K562 (cell line): Measurements from ENCODE around the gene GMEB2. TPM values are rescaled to one million over a fixed set of nuclear protein-coding genes. Genes with fewer than 3 reads are reported as not detected.

ENCODE experiments used
- ARHGAP35 ChIP-seq: fragments of 450-650 bp; IDR thresholded peaks from 2 replicates; pipeline ENCODE4 v1.6.1; 2018; ENCODE audit not compliant: partially characterized antibody
- ATF7 ChIP-seq: fragments of 450-650 bp; IDR thresholded peaks from 2 replicates; pipeline ENCODE4 v1.7.1; 2014; ENCODE audit warnings: mild to moderate bottlenecking, moderate library complexity
- CBFB ChIP-seq: sonication (generic); formaldehyde crosslinking; IDR thresholded peaks from 2 replicates; pipeline ENCODE4 v1.4.0; 2020; ENCODE audit warnings: mild to moderate bottlenecking, missing genetic modification reagents
- CTBP1 ChIP-seq: fragments of 450-650 bp; IDR thresholded peaks from 2 replicates; pipeline ENCODE4 v1.6.1; 2016; ENCODE audit warnings: borderline replicate concordance
- HDAC6 ChIP-seq: IDR thresholded peaks from 2 replicates; pipeline ENCODE4 v1.6.1; 2012; ENCODE audit warnings: low read depth, mild to moderate bottlenecking, control low read depth, inconsistent platforms, low read length, moderate library complexity
- ILF3 ChIP-seq: fragments of 450-650 bp; IDR thresholded peaks from 2 replicates; pipeline ENCODE4 v1.6.1; 2018; ENCODE audit warnings: antibody characterized with exemption, mild to moderate bottlenecking, moderate library complexity, borderline replicate concordance
- MAFK ChIP-seq: IDR thresholded peaks from 2 replicates; pipeline ENCODE4 v1.6.1; 2011; ENCODE audit warnings: low read length, improper control_type of control experiment
- MCM2 ChIP-seq: fragments of 450-650 bp; IDR thresholded peaks from 2 replicates; pipeline ENCODE4 v1.6.1; 2017; ENCODE audit warnings: low read depth, mild to moderate bottlenecking
- MTF1 ChIP-seq: fragments of 250-450 bp; sonication (Bioruptor Pico); IDR thresholded peaks from 2 replicates; pipeline ENCODE4 v1.9.0; 2021; ENCODE audit warnings: moderate library complexity, mild to moderate bottlenecking, inconsistent platforms, borderline replicate concordance
- NFYB ChIP-seq: IDR thresholded peaks from 2 replicates; pipeline ENCODE4 v1.6.1; 2011; ENCODE audit warnings: mild to moderate bottlenecking, moderate library complexity; ENCODE audit not compliant: insufficient read length; ENCODE audit errors: extremely low read depth
- ZNF644 ChIP-seq: fragments of 200-800 bp; sonication (Bioruptor generic); IDR thresholded peaks from 2 replicates; pipeline ENCODE4 v1.6.1; 2016; ENCODE audit warnings: low read depth, missing genetic modification characterization, missing compliant biosample characterization
- ZNF717 ChIP-seq: fragments of 250-450 bp; sonication (Bioruptor Pico); IDR thresholded peaks from 2 replicates; pipeline ENCODE4 v1.5.0; 2021
- ZNF766 ChIP-seq: fragments of 200-800 bp; sonication (Bioruptor generic); conservative IDR thresholded peaks from 2 replicates; pipeline ENCODE4 v1.6.1; 2016; ENCODE audit warnings: missing genetic modification characterization, missing compliant biosample characterization
- polyA plus RNA-seq, 8 experiments: library from polyadenylated mRNA; depleted of rRNA in 4 of 8; stranded (reverse) in 5 of 8; unstranded in 3 of 8; fragments of >200 nt; fragmentation: Nextera tagmentation in 2 of 8; fragmentation: Illumina TruSeq in 1 of 8; extraction: Ambion mirVana in 2 of 8; extraction: Trizol in 1 of 8; gene quantifications; 2 replicates each; pipeline versions ENCODE4 v1.2.1 to v1.2.3, GENCODE V29; 2011 to 2014; ENCODE audit warnings: inconsistent platforms in 1 of 8, missing spikeins in 1 of 8
- total RNA-seq, 7 experiments: library from RNA; depleted of rRNA in 6 of 7; stranded (reverse); fragments of >200 nt in 6 of 7; fragmentation: Illumina TruSeq in 2 of 7; extraction: Trizol in 2 of 7; gene quantifications; 2 replicates each; pipeline versions ENCODE4 v1.2.1 to v1.2.3, GENCODE V29; 2011 to 2021; ENCODE audit warnings: low replicate concordance in 1 of 7
- TF ChIP-seq, protein P1 (sequence below): fragments of 250-450 bp; sonication (Bioruptor Pico); IDR thresholded peaks from 2 replicates; pipeline ENCODE4 v1.8.0; 2022; ENCODE audit warnings: moderate library complexity, mild to moderate bottlenecking, inconsistent platforms
- TF ChIP-seq, protein P2 (sequence below): sonication (generic); IDR thresholded peaks from 2 replicates; pipeline ENCODE4 v1.6.1; 2016
- TF ChIP-seq, protein P3 (sequence below): sonication (generic); formaldehyde crosslinking; IDR thresholded peaks from 2 replicates; pipeline ENCODE4 v1.8.0; 2022; ENCODE audit warnings: missing genetic modification reagents, mild to moderate bottlenecking, borderline replicate concordance
- TF ChIP-seq, protein P4 (sequence below): fragments of 250-450 bp; sonication (Bioruptor Pico); IDR thresholded peaks from 2 replicates; pipeline ENCODE4 v1.5.1; 2021; ENCODE audit warnings: mild to moderate bottlenecking
- TF ChIP-seq, protein P5 (sequence below): fragments of 250-450 bp; sonication (Bioruptor Pico); IDR thresholded peaks from 2 replicates; pipeline ENCODE4 v1.4.0; 2020
- TF ChIP-seq, protein P6 (sequence below): IDR thresholded peaks from 2 replicates; pipeline ENCODE4 v1.6.1; 2016; ENCODE audit warnings: missing genetic modification characterization, missing compliant biosample characterization

GMEB2 gene
- total and polyA plus RNA-seq, 9 of the 15 experiments (the other 6 are each of a cell fraction or from before 2014, with no cell fraction given), result 0.03 to 13.9 (median 6.3) TPM

DNA sequence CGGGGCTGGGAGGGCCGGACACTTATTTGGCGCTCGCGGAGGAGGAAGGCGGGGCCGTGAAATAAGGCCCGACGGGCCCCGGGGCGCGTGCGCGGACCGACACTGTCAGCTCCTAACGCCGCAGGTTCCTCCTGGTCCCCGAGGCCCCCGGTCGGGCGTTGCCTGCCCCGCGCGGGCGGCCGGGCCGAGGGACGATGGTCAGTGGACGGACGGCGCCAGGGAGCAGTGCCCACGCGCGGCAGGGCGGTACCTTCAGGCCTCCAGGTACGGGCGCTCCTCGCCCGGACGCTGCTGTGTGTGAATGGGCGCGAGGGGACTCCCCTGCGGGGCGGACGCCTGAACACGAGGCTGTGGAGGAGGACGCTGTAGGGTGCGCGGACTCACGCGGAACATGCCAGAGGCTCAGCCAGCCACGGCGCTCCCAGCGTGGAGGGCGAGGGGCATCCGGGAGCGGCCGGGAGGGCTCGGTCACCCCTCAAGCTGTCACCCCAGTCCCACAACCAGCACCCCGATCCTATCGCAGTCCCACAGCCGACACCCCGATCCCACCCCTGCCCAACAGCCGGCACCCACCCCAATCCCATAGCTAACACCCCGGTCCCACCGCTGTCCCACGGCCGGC, 339 bp upstream of the GMEB2 start (continued):
- TF ChIP-seq NFYB (no peak), CTBP1 (peak; percentile 80), HDAC6 (no peak), CBFB (peak; percentile 82; the same call in 1 of the 2 replicates), ILF3 (no peak), ATF7 (peak; percentile 65), ARHGAP35 (no peak), ZNF717 (CRISPR knock-in tag) (no peak), MCM2 (no peak), ZNF644 (tag) (no peak), ZNF766 (no peak), MTF1 (no peak), MAFK (no peak)
- TF ChIP-seq, protein P1, sequence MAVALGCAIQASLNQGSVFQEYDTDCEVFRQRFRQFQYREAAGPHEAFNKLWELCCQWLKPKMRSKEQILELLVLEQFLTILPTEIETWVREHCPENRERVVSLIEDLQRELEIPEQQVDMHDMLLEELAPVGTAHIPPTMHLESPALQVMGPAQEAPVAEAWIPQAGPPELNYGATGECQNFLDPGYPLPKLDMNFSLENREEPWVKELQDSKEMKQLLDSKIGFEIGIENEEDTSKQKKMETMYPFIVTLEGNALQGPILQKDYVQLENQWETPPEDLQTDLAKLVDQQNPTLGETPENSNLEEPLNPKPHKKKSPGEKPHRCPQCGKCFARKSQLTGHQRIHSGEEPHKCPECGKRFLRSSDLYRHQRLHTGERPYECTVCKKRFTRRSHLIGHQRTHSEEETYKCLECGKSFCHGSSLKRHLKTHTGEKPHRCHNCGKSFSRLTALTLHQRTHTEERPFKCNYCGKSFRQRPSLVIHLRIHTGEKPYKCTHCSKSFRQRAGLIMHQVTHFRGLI (CRISPR knock-in tag), result no peak
- TF ChIP-seq, protein P2, sequence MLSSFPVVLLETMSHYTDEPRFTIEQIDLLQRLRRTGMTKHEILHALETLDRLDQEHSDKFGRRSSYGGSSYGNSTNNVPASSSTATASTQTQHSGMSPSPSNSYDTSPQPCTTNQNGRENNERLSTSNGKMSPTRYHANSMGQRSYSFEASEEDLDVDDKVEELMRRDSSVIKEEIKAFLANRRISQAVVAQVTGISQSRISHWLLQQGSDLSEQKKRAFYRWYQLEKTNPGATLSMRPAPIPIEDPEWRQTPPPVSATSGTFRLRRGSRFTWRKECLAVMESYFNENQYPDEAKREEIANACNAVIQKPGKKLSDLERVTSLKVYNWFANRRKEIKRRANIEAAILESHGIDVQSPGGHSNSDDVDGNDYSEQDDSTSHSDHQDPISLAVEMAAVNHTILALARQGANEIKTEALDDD, result no peak
- TF ChIP-seq, protein P3, sequence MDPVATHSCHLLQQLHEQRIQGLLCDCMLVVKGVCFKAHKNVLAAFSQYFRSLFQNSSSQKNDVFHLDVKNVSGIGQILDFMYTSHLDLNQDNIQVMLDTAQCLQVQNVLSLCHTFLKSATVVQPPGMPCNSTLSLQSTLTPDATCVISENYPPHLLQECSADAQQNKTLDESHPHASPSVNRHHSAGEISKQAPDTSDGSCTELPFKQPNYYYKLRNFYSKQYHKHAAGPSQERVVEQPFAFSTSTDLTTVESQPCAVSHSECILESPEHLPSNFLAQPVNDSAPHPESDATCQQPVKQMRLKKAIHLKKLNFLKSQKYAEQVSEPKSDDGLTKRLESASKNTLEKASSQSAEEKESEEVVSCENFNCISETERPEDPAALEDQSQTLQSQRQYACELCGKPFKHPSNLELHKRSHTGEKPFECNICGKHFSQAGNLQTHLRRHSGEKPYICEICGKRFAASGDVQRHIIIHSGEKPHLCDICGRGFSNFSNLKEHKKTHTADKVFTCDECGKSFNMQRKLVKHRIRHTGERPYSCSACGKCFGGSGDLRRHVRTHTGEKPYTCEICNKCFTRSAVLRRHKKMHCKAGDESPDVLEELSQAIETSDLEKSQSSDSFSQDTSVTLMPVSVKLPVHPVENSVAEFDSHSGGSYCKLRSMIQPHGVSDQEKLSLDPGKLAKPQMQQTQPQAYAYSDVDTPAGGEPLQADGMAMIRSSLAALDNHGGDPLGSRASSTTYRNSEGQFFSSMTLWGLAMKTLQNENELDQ (CRISPR knock-in tag), result no peak; the same call in 1 of the 2 replicates
- TF ChIP-seq, protein P4, sequence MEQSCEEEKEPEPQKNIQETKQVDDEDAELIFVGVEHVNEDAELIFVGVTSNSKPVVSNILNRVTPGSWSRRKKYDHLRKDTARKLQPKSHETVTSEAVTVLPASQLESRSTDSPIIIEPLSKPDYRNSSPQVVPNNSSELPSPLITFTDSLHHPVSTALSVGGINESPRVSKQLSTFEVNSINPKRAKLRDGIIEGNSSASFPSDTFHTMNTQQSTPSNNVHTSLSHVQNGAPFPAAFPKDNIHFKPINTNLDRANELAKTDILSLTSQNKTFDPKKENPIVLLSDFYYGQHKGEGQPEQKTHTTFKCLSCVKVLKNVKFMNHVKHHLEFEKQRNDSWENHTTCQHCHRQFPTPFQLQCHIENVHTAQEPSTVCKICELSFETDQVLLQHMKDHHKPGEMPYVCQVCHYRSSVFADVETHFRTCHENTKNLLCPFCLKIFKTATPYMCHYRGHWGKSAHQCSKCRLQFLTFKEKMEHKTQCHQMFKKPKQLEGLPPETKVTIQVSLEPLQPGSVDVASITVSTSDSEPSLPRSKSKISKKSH (CRISPR knock-in tag), result no peak
- TF ChIP-seq, protein P5, sequence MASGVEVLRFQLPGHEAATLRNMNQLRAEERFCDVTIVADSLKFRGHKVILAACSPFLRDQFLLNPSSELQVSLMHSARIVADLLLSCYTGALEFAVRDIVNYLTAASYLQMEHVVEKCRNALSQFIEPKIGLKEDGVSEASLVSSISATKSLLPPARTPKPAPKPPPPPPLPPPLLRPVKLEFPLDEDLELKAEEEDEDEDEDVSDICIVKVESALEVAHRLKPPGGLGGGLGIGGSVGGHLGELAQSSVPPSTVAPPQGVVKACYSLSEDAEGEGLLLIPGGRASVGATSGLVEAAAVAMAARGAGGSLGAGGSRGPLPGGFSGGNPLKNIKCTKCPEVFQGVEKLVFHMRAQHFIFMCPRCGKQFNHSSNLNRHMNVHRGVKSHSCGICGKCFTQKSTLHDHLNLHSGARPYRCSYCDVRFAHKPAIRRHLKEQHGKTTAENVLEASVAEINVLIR (CRISPR knock-in tag), result no peak
- TF ChIP-seq, protein P6, sequence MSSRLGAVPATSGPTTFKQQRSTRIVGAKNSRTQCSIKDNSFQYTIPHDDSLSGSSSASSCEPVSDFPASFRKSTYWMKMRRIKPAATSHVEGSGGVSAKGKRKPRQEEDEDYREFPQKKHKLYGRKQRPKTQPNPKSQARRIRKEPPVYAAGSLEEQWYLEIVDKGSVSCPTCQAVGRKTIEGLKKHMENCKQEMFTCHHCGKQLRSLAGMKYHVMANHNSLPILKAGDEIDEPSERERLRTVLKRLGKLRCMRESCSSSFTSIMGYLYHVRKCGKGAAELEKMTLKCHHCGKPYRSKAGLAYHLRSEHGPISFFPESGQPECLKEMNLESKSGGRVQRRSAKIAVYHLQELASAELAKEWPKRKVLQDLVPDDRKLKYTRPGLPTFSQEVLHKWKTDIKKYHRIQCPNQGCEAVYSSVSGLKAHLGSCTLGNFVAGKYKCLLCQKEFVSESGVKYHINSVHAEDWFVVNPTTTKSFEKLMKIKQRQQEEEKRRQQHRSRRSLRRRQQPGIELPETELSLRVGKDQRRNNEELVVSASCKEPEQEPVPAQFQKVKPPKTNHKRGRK, result no peak
